ENCODE measurements around the gene DRAXIN.

GRCh38 chr1:11668516-11668915 lies 23.0 kb upstream of the DRAXIN start:
- TF ChIP-seq, protein P1, sequence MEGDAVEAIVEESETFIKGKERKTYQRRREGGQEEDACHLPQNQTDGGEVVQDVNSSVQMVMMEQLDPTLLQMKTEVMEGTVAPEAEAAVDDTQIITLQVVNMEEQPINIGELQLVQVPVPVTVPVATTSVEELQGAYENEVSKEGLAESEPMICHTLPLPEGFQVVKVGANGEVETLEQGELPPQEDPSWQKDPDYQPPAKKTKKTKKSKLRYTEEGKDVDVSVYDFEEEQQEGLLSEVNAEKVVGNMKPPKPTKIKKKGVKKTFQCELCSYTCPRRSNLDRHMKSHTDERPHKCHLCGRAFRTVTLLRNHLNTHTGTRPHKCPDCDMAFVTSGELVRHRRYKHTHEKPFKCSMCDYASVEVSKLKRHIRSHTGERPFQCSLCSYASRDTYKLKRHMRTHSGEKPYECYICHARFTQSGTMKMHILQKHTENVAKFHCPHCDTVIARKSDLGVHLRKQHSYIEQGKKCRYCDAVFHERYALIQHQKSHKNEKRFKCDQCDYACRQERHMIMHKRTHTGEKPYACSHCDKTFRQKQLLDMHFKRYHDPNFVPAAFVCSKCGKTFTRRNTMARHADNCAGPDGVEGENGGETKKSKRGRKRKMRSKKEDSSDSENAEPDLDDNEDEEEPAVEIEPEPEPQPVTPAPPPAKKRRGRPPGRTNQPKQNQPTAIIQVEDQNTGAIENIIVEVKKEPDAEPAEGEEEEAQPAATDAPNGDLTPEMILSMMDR (conservative IDR thresholded peaks at IDR 0.05; ENCODE audit: low read depth, low read length), result no peak
- no peak for TF ChIP-seq EZH2 (IDR thresholded peaks at IDR 0.05; ENCODE audit: borderline replicate concordance, low read depth, low read length, poor library complexity, severe bottlenecking)
